ENCODE data around the gene SYT8.

SYT8 gene

GRCh38 chr11:1847006-1847735 lies 12.4 kb downstream of the SYT8 start:
- no peak for DNase-seq

- DNase-seq, result no peak
Measured at GRCh38 chr11:1847926-1848639, 13.3 kb downstream of the SYT8 start.

- DNase-seq, result no peak
Measured at GRCh38 chr11:1848640-1849430, 14.0 kb downstream of the SYT8 start.

- no peak for DNase-seq
Measured at GRCh38 chr11:1851468-1852180, 16.8 kb downstream of the SYT8 start.

- no peak for DNase-seq
Measured at GRCh38 chr11:1852271-1852876, 17.6 kb downstream of the SYT8 start.

GRCh38 chr11:1852877-1853276 lies 18.1 kb downstream of the SYT8 start, which contains the start of gene LSP1:
Gene LSP1, plus strand, starts transcription at chr11:1853084. Its CDS starts 61 bp downstream, at chr11:1853145.
- peak; percentile 62 for DNase-seq

- DNase-seq, result no peak
Measured at GRCh38 chr11:1853376-1854131, 18.8 kb downstream of the SYT8 start.

GRCh38 chr11:1854132-1854948 lies 19.6 kb downstream of the SYT8 start:
- DNase-seq, result no peak

- no peak for DNase-seq
Measured at GRCh38 chr11:1854949-1855885, 20.4 kb downstream of the SYT8 start.

GRCh38 chr11:1855886-1856265 lies 21.1 kb downstream of the SYT8 start:
- DNase-seq, result no peak

GRCh38 chr11:1856306-1857005 lies 21.7 kb downstream of the SYT8 start:
- DNase-seq, result no peak

GRCh38 chr11:1857064-1857463 lies 22.3 kb downstream of the SYT8 start:
- DNase-seq, result no peak

- no peak for DNase-seq
Measured at GRCh38 chr11:1858154-1858553, 23.4 kb downstream of the SYT8 start.

GRCh38 chr11:1858576-1858975 lies 23.8 kb downstream of the SYT8 start:
- no peak for DNase-seq

- DNase-seq, result no peak
Measured at GRCh38 chr11:1859004-1859403, 24.2 kb downstream of the SYT8 start.

GRCh38 chr11:1860108-1860507 lies 25.3 kb downstream of the SYT8 start:
- DNase-seq, result no peak

- no peak for DNase-seq
Measured at GRCh38 chr11:1861435-1862411, 26.9 kb downstream of the SYT8 start.
